K562 (cell line): ENCODE results near the gene PDE8A. TPM values are rescaled to one million over a fixed set of nuclear protein-coding genes. Genes with fewer than 3 reads are reported as not detected.

Source experiments
- ARID1B ChIP-seq: fragments of 450-650 bp; IDR thresholded peaks from 2 replicates; pipeline ENCODE4 v1.6.1; 2016; ENCODE audit warnings: antibody characterized with exemption, mild to moderate bottlenecking, inconsistent platforms
- BDP1 ChIP-seq: IDR thresholded peaks from 3 replicates; pipeline ENCODE4 v1.6.1; 2011; ENCODE audit not compliant: insufficient read length, insufficient read depth
- BRF1 ChIP-seq: IDR thresholded peaks from 3 replicates; pipeline ENCODE4 v1.6.1; 2011; ENCODE audit warnings: borderline replicate concordance, mild to moderate bottlenecking; ENCODE audit not compliant: insufficient read length; ENCODE audit errors: extremely low read depth
- CREM ChIP-seq: IDR thresholded peaks from 2 replicates; pipeline ENCODE4 v1.6.1; 2014; ENCODE audit warnings: antibody characterized with exemption, low read depth
- DACH1 ChIP-seq: fragments of 450-650 bp; IDR thresholded peaks from 2 replicates; pipeline ENCODE4 v1.6.1; 2018; ENCODE audit not compliant: partially characterized antibody
- HEY1 ChIP-seq: fragments of 250-450 bp; sonication (Bioruptor Pico); IDR thresholded peaks from 2 replicates; pipeline ENCODE4 v1.5.0; 2020; ENCODE audit warnings: mild to moderate bottlenecking, moderate library complexity, borderline replicate concordance
- HIVEP1 ChIP-seq: fragments of 250-450 bp; sonication (Bioruptor Pico); IDR thresholded peaks from 2 replicates; pipeline ENCODE4 v1.4.0; 2020; ENCODE audit warnings: mild to moderate bottlenecking
- MCM7 ChIP-seq, 2 experiments: fragments of 450-650 bp; IDR thresholded peaks; 2 replicates each; pipeline ENCODE4 v1.6.1; 2016 to 2018
- MEF2D ChIP-seq: conservative IDR thresholded peaks from 2 replicates; pipeline ENCODE4 v1.6.1; 2016; ENCODE audit warnings: low read depth, missing genetic modification characterization, missing compliant biosample characterization
- NBN ChIP-seq: fragments of 450-650 bp; IDR thresholded peaks from 2 replicates; pipeline ENCODE4 v1.6.1; 2016; ENCODE audit warnings: low read depth, mild to moderate bottlenecking
- SAFB ChIP-seq: fragments of 200-400 bp; formaldehyde crosslinking; IDR thresholded peaks from 2 replicates; pipeline ENCODE4 v1.6.1; 2017; ENCODE audit warnings: low read depth, low read length, borderline replicate concordance
- SMARCE1 ChIP-seq: fragments of 450-650 bp; IDR thresholded peaks from 2 replicates; pipeline ENCODE4 v1.7.1; 2016; ENCODE audit warnings: mild to moderate bottlenecking
- ZKSCAN1 ChIP-seq: fragments of 150-350 bp; IDR thresholded peaks from 2 replicates; pipeline ENCODE4 v1.6.1; 2016; ENCODE audit warnings: low read depth, low read length
- ZNF175 ChIP-seq: fragments of 200-800 bp; sonication (Bioruptor generic); IDR thresholded peaks from 2 replicates; pipeline ENCODE4 v1.6.1; 2016; ENCODE audit warnings: low read depth, mild to moderate bottlenecking, missing genetic modification characterization, missing compliant biosample characterization
- ZNF217 ChIP-seq: sonication (generic); formaldehyde crosslinking; IDR thresholded peaks from 2 replicates; pipeline ENCODE4 v1.8.0; 2022; ENCODE audit warnings: mild to moderate bottlenecking, missing genetic modification reagents
- ZNF384 ChIP-seq: IDR thresholded peaks from 2 replicates; pipeline ENCODE4 v1.6.1; 2012; ENCODE audit warnings: low read depth, low read length, improper control_type of control experiment
- ZNF77 ChIP-seq: fragments of 250-450 bp; sonication (Bioruptor Pico); IDR thresholded peaks from 2 replicates; pipeline ENCODE4 v1.5.0; 2020
- polyA plus RNA-seq, 8 experiments: library from polyadenylated mRNA; depleted of rRNA in 4 of 8; stranded (reverse) in 5 of 8; unstranded in 3 of 8; fragments of >200 nt; fragmentation: Nextera tagmentation in 2 of 8; fragmentation: Illumina TruSeq in 1 of 8; extraction: Ambion mirVana in 2 of 8; extraction: Trizol in 1 of 8; gene quantifications; 2 replicates each; pipeline versions ENCODE4 v1.2.1 to v1.2.3, GENCODE V29; 2011 to 2014; ENCODE audit warnings: inconsistent platforms in 1 of 8, missing spikeins in 1 of 8
- total RNA-seq, 7 experiments: library from RNA; depleted of rRNA in 6 of 7; stranded (reverse); fragments of >200 nt in 6 of 7; fragmentation: Illumina TruSeq in 2 of 7; extraction: Trizol in 2 of 7; gene quantifications; 2 replicates each; pipeline versions ENCODE4 v1.2.1 to v1.2.3, GENCODE V29; 2011 to 2021; ENCODE audit warnings: low replicate concordance in 1 of 7
- TF ChIP-seq, protein P1 (sequence below): fragments of 250-450 bp; sonication (Bioruptor Pico); IDR thresholded peaks from 2 replicates; pipeline ENCODE4 v1.5.0; 2020; ENCODE audit warnings: mild to moderate bottlenecking, borderline replicate concordance
- TF ChIP-seq, protein P2 (sequence below), 2 experiments: fragments of 450-650 bp in 1 of 2; IDR thresholded peaks; 2 replicates each; pipeline ENCODE4 v1.6.1; 2011 to 2017; ENCODE audit warnings: low read depth in 2 of 2, antibody characterized with exemption in 1 of 2, borderline replicate concordance in 1 of 2, low read length in 1 of 2, mild to moderate bottlenecking in 1 of 2, mixed read lengths in 1 of 2; ENCODE audit not compliant: control insufficient read depth in 1 of 2
- TF ChIP-seq, protein P3 (sequence below): sonication (generic); formaldehyde crosslinking; IDR thresholded peaks from 2 replicates; pipeline ENCODE4 v1.9.0; 2022; ENCODE audit warnings: mild to moderate bottlenecking, missing genetic modification reagents
- TF ChIP-seq, protein P4 (sequence below): fragments of 250-450 bp; sonication (Bioruptor Pico); IDR thresholded peaks from 2 replicates; pipeline ENCODE4 v1.8.0; 2022; ENCODE audit warnings: inconsistent platforms, mild to moderate bottlenecking, moderate library complexity, borderline replicate concordance
- TF ChIP-seq, protein P5 (sequence below): fragments of 450-650 bp; formaldehyde crosslinking; IDR thresholded peaks from 2 replicates; pipeline ENCODE4 v1.4.0; 2022; ENCODE audit warnings: mild to moderate bottlenecking, moderate library complexity

PDE8A gene
- total and polyA plus RNA-seq, 9 of the 15 experiments (the other 6 are each of a cell fraction or from before 2014, with no cell fraction given), result 5.9 to 40.3 (median 19.8) TPM

DNA sequence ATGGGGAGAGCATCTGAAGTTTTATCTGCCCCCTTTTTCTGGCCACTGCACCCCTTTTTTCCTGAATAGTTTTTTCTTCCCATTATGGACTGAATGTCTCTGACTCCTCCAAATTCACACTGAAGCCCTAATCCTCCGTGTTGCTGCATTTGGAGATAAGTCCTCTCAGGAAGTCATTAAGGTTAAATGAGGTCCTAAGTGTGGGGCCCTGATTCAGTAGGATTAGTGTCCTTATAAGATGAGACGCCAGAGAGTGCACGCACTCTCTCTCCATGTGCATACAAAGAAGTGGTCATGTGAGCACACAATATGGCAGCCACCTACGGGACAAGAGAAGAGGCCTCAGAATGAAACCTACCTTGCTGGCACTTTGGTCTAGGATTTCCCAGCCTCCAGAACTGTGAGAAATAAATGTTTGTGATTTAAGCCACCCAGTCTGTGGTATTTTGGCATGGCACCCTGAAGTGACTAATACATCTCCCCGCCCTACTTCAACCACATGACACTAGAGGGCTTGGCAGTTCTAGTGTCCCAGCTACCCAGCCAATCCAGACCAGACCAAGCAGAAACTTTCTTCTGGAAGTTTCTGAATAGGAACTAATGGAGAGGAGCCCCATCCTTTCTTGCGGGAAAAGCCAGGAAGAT is 191.3 kb downstream of the PDE8A start (continued):
- TF ChIP-seq, protein P1, sequence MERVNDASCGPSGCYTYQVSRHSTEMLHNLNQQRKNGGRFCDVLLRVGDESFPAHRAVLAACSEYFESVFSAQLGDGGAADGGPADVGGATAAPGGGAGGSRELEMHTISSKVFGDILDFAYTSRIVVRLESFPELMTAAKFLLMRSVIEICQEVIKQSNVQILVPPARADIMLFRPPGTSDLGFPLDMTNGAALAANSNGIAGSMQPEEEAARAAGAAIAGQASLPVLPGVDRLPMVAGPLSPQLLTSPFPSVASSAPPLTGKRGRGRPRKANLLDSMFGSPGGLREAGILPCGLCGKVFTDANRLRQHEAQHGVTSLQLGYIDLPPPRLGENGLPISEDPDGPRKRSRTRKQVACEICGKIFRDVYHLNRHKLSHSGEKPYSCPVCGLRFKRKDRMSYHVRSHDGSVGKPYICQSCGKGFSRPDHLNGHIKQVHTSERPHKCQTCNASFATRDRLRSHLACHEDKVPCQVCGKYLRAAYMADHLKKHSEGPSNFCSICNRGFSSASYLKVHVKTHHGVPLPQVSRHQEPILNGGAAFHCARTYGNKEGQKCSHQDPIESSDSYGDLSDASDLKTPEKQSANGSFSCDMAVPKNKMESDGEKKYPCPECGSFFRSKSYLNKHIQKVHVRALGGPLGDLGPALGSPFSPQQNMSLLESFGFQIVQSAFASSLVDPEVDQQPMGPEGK (CRISPR knock-in tag), result no peak
- TF ChIP-seq DACH1, result no peak
- TF ChIP-seq MEF2D, result no peak
- TF ChIP-seq, protein P2, sequence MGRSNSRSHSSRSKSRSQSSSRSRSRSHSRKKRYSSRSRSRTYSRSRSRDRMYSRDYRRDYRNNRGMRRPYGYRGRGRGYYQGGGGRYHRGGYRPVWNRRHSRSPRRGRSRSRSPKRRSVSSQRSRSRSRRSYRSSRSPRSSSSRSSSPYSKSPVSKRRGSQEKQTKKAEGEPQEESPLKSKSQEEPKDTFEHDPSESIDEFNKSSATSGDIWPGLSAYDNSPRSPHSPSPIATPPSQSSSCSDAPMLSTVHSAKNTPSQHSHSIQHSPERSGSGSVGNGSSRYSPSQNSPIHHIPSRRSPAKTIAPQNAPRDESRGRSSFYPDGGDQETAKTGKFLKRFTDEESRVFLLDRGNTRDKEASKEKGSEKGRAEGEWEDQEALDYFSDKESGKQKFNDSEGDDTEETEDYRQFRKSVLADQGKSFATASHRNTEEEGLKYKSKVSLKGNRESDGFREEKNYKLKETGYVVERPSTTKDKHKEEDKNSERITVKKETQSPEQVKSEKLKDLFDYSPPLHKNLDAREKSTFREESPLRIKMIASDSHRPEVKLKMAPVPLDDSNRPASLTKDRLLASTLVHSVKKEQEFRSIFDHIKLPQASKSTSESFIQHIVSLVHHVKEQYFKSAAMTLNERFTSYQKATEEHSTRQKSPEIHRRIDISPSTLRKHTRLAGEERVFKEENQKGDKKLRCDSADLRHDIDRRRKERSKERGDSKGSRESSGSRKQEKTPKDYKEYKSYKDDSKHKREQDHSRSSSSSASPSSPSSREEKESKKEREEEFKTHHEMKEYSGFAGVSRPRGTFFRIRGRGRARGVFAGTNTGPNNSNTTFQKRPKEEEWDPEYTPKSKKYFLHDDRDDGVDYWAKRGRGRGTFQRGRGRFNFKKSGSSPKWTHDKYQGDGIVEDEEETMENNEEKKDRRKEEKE (IDR thresholded peaks at IDR 0.05; ENCODE audit: borderline replicate concordance in 1 of 2, control insufficient read depth in 1 of 2, low read depth in 2 of 2, low read length in 1 of 2), result no peak
- TF ChIP-seq SMARCE1, result no peak
- no peak for TF ChIP-seq NBN
- no peak for TF ChIP-seq HEY1 (CRISPR knock-in tag)
- no peak for TF ChIP-seq ZKSCAN1
- TF ChIP-seq ARID1B, result peak; percentile 63
- TF ChIP-seq, protein P3, sequence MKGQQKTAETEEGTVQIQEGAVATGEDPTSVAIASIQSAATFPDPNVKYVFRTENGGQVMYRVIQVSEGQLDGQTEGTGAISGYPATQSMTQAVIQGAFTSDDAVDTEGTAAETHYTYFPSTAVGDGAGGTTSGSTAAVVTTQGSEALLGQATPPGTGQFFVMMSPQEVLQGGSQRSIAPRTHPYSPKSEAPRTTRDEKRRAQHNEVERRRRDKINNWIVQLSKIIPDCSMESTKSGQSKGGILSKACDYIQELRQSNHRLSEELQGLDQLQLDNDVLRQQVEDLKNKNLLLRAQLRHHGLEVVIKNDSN (CRISPR knock-in tag), result peak; percentile 25; the same call in 1 of the 2 replicates
- TF ChIP-seq BRF1, result no peak
- no peak for TF ChIP-seq SAFB
- TF ChIP-seq MCM7 (IDR thresholded peaks at IDR 0.05), result no peak
- TF ChIP-seq ZNF217 (CRISPR knock-in tag), result no peak
- TF ChIP-seq ZNF175 (CRISPR knock-in tag), result no peak
- TF ChIP-seq ZNF77 (CRISPR knock-in tag), result no peak
- TF ChIP-seq, protein P4, sequence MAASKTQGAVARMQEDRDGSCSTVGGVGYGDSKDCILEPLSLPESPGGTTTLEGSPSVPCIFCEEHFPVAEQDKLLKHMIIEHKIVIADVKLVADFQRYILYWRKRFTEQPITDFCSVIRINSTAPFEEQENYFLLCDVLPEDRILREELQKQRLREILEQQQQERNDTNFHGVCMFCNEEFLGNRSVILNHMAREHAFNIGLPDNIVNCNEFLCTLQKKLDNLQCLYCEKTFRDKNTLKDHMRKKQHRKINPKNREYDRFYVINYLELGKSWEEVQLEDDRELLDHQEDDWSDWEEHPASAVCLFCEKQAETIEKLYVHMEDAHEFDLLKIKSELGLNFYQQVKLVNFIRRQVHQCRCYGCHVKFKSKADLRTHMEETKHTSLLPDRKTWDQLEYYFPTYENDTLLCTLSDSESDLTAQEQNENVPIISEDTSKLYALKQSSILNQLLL, result no peak
- no peak for TF ChIP-seq BDP1
- TF ChIP-seq ZNF384, result no peak
- TF ChIP-seq HIVEP1, result no peak
- TF ChIP-seq, protein P5, sequence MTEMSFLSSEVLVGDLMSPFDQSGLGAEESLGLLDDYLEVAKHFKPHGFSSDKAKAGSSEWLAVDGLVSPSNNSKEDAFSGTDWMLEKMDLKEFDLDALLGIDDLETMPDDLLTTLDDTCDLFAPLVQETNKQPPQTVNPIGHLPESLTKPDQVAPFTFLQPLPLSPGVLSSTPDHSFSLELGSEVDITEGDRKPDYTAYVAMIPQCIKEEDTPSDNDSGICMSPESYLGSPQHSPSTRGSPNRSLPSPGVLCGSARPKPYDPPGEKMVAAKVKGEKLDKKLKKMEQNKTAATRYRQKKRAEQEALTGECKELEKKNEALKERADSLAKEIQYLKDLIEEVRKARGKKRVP (CRISPR knock-in tag), result no peak
- no peak for TF ChIP-seq CREM
